GM18861 (cell line): ENCODE measurements around the gene KCNK10.

ENCODE experiments used
- ATAC-seq: cut with Tn5 transposase; IDR thresholded peaks from one replicate; pipeline ENCODE4 v1.9.1; 2021; ENCODE audit not compliant: unreplicated experiment

KCNK10 gene

DNA sequence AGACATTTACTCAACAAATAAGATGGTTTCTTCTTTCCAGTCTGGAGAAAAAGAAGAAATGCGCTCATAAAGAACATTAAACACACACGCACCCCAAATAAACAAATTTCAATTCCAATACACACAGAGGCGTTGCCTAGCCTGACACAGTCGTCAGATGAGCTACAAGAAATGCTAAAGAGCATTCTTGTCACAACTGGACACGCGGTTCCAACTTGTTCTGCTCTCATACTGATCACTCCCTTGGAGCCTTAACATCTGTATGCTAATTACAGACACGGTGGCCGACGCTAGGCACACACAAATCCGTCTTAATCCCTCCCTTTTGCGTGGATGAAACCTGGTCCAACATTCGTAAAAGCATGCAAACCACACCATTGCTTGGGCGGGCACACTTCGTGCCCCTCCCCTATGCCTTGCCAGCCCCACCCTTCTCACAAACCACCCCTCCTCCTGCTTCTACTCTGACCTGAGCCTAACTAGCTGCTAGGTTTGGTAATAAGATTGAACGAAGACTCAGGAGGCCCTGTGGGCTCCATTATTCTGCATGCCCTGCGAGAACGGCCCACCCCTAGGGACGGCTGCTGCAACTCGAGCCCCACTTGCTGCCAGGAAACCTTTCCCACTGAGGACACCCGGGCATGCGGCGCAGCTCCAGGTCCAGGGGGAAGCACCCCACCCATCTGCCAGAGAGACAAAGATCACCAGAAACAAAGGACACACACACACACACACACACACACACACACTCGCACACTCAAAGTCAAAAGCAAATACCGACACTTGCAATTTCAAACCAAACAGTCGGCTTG, 1.2 kb downstream of the KCNK10 start:
- no peak for ATAC-seq

GRCh38 chr14:88318406-88318805, 4.7 kb downstream of the KCNK10 start:
- no peak for ATAC-seq

- ATAC-seq: no peak
These were observed 6.5 kb downstream of the KCNK10 start for GRCh38 chr14:88316521-88316920.

- no peak for ATAC-seq
These were observed 10.8 kb downstream of the KCNK10 start for GRCh38 chr14:88312257-88312656.

- ATAC-seq: no peak
These were observed 11.3 kb downstream of the KCNK10 start for GRCh38 chr14:88311780-88312179.

DNA sequence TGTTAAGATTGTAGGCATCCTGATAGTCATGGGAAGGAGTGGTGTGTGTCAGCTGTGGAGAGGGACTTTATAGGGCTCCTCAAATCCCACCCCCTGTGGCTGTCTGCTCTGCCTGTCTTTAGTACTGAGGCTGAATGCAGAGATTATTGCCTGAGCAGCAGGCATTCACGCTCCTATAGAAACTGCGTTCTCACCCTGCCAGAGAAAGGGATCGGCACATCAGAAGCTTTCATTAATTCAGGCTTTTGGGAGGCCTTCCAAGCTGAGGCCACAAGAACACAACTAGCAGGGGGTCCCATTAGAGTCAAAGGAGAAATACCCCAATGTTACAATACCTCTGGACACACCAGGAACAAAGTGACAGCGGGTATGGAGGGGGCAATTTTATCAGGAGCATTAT, 12.6 kb downstream of the KCNK10 start:
- no peak for ATAC-seq

DNA sequence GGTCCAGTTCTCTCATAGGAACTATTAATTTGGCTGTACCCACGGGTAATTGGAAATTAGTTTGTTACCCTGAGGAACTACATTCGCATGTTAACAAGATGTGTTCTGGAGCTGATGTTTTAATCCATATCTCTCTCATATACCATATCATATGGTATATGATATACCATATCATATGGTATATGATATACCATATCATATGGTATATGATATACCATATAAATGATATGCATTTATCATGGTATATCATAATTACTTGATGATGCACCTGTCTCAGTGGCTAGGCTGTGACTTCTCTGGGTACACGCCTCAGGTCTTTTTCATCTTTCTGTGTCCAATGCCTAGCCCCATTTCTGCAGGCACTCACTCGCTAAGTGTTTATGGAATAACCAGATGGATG, 13.0 kb downstream of the KCNK10 start:
- no peak for ATAC-seq

- ATAC-seq: no peak
These were observed 17.3 kb downstream of the KCNK10 start for GRCh38 chr14:88305528-88306322.

- no peak for ATAC-seq
These were observed 20.0 kb downstream of the KCNK10 start for GRCh38 chr14:88303041-88303440.

DNA sequence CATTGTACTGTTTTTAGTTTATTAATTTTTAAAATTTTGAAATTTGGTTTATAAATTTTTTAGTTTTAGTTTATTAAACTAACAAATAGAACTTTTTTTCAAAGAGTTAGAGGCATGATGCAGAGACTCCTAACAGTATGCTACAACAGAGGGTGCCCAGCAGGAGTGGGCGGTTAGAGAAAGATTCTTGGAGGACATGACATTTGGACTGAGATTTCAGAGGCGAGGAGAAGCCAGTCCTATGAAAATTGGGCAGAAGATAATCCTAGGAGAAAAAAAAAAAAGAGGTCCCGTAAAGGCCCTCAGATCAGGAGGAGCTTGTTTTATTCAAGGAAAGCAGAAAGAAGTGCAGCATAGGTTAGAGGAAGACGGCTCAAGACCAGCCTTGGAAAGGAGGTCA, 21.7 kb downstream of the KCNK10 start:
- ATAC-seq: no peak

GRCh38 chr14:88300817-88301216, 22.3 kb downstream of the KCNK10 start:
- ATAC-seq: no peak

DNA sequence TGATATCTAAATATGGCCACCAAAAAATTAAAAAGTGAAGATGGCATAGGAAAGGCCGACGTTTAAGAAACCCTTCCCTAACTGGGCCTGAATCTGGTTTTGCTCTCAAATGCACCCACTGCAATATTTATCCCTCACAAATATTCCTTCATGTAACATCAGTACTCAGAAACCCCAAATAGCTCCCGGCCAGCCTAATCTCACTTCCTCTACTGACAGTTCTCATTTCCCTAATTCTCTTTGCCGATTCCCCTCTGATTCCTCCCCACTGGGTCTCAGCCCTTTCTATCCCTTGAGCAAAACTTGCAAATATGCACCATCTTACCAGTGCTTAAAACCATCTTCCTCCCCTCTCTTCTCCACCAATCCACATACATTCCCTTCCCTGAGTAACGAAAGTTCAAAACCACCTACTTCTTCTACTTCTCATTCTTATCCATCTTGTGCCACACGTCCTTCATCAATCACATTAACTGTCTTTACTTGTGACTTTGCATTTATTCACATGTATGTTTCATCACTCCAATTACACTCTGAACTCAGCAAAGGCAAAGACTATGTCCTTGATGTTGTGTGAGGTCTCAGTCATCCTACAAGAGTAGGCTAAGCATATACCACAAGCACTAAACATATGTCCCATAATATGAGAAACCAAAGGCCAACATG, 23.1 kb downstream of the KCNK10 start:
- ATAC-seq: no peak

GRCh38 chr14:88297306-88297705, 25.8 kb downstream of the KCNK10 start:
- ATAC-seq: no peak

DNA sequence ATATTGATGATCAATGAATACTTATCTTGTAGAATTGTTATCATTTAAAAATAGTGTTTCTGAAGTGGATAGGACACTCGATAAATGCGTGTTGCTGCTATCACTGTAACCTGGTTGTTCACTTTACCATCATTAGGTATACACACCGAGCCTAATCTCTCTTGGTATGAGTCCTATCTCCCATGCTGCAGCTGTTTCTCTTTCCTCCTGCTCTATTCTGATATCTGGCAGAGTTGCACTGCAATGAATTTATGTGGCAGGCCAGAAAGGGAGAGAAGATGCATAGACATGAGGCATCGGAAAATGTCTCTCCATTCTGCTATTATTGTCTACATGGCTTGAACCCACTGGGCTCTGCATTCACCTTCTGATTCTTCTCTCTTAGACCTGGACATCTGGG, 26.7 kb downstream of the KCNK10 start:
- ATAC-seq: no peak

- ATAC-seq: no peak
These were observed 33.1 kb downstream of the KCNK10 start for GRCh38 chr14:88289996-88290395.

GRCh38 chr14:88289234-88289633, 33.8 kb downstream of the KCNK10 start:
- no peak for ATAC-seq

DNA sequence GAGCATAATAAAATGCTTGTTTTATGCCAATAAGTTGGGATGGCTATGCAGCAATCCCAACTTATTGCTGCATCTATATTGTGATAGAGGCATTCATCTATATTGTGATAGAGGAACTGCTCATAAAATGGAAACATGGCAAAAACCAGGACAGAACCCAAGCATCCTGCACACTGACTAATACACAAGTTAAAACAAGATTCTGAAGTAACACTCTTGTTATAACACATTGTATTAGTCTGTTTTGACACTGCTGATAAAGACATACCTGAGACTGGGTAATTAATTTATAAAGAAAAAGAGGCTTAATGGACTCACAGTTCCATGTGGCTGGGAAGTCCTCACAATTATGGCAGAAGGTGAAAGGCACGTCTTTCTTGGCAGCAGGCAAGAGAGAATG, 36.8 kb downstream of the KCNK10 start:
- ATAC-seq: no peak

GRCh38 chr14:88281447-88281846, 41.6 kb downstream of the KCNK10 start:
- no peak for ATAC-seq

- no peak for ATAC-seq
These were observed 46.0 kb downstream of the KCNK10 start for GRCh38 chr14:88276923-88277596.

DNA sequence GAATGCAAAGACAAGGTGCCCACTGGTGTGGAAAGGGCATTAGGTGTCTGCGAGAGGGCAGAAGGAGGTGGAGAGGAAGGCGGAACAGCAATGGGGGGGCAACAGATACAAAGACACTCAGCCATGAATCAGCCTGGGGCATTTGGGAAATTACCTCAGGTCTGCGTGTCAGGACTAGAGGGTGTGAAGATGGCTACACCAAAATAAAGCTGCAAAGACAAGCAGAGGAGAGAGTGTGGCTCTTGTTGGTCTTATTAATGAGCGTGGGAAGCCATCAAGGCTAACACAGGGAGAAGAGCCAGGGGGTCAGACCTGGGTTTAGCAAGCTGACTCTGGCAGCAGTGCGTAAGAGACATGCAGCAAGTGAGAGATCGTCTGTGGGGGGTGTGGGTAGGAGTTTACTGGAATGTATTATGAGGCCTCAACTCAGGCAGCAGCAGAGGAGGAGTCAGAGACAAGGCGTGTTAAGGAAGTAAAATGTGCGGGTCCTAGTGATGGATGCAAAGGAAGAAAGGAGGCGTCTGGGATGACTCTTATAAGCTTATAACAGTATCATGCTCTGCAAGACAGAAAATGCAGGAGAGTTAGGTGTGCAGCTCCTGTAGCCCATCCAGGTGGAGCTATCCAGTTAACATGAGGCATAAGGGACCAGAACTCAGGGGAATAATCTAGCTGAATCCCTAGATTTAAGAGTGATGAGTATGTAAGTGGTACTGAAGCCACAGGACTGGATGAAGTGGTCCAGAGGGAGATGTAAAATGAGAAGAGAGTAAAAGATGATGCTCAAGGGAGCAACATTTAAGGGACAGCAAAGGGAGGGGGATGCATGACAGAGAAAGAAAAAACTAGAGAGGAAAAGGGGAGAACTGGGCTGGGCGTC, 50.4 kb downstream of the KCNK10 start:
- ATAC-seq: no peak
